ENCODE results near the gene C4orf50.

C4orf50 gene

DNA sequence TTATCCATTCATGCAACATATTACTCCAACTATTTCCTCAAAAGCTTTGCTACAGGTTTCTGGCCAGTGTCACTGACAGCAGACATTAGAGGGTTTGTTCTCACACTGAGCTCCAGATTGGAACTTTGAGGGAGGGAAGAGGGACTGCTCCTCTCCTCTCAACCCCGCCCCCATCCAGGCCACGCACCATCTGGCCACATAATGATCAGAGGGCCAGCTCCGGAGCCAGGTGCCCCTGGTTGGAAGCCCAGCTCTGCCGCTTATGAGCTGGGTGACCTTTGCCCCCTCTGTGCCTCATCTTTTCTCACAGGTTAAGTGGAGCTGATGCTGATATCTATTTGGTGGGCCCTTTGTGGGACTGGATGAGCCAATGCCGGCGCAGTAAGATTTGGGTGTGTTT lies 55.8 kb downstream of the C4orf50 start:
- no peak overlapping the region for H3K9ac ChIP-seq (ENCODE audit: low read length)
- H4K20me1 ChIP-seq (ENCODE audit: insufficient read depth, low read length) = no peaks in the 10 kb centered on the region
- no peak overlapping the region for H3K27ac ChIP-seq (ENCODE audit: low read length)
- TF ChIP-seq, protein P1, sequence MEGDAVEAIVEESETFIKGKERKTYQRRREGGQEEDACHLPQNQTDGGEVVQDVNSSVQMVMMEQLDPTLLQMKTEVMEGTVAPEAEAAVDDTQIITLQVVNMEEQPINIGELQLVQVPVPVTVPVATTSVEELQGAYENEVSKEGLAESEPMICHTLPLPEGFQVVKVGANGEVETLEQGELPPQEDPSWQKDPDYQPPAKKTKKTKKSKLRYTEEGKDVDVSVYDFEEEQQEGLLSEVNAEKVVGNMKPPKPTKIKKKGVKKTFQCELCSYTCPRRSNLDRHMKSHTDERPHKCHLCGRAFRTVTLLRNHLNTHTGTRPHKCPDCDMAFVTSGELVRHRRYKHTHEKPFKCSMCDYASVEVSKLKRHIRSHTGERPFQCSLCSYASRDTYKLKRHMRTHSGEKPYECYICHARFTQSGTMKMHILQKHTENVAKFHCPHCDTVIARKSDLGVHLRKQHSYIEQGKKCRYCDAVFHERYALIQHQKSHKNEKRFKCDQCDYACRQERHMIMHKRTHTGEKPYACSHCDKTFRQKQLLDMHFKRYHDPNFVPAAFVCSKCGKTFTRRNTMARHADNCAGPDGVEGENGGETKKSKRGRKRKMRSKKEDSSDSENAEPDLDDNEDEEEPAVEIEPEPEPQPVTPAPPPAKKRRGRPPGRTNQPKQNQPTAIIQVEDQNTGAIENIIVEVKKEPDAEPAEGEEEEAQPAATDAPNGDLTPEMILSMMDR (IDR thresholded peaks at IDR 0.05; ENCODE audit: low read depth, low read length) = no peak
- no peak for TF ChIP-seq EZH2phosphoT487 (IDR thresholded peaks at IDR 0.05; ENCODE audit: low read depth)
- no peaks in the 10 kb centered on the region for H3K36me3 ChIP-seq (replicated peaks; ENCODE audit: low read depth, low read length)
- H3K9me3 ChIP-seq (ENCODE audit: insufficient read depth, low read length) = no peaks in the 10 kb centered on the region
- H3K27me3 ChIP-seq (ENCODE audit: low read depth, low read length) = peaks cover 20% of the 10 kb centered on the region
- H2AFZ ChIP-seq (ENCODE audit: low read depth, low read length) = no peak overlapping the region
- H3K4me1 ChIP-seq (ENCODE audit: low read length) = peaks cover 4% of the 10 kb centered on the region
- no peaks in the 10 kb centered on the region for H3K79me2 ChIP-seq (ENCODE audit: low read length)
- H3K4me3 ChIP-seq (ENCODE audit: low read length) = no peak overlapping the region
- H3K4me2 ChIP-seq (ENCODE audit: low read length) = no peak overlapping the region

DNA sequence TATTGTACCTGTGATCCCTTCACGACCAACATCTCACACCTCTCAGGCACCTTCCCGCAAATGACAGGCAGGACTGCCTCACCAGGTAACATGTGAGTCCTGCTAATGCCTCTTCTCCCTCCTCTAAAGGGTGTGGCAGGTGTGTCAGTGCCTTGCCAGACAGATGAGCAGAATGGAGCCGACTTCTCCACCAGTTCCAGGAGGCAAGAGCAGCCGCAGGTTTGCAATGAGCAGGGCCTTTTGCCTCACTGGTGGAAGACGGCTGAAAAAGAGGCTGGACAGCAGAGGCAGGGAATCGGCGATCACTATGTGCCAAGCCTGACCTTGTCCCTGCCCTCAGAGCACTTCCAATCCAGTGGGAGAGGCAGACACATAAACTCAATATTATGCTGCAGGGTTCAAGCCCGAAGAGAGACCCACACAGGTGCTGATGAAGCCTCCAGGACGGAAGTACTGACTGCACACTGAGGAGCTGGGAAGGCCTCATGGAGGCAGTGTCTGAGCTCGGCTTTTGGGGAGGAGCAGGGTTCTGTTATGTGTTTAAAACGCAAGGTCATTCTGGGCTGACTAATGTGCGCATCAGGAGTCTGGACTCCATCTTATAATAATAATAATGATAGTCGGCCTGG lies 57.9 kb downstream of the C4orf50 start:
- Histone ChIP-seq H3K36me3 (replicated peaks; ENCODE audit: low read depth, low read length) (no peaks in the 10 kb centered on the region), H3K9me3 (ENCODE audit: insufficient read depth, low read length) (no peaks in the 10 kb centered on the region), H3K27ac (ENCODE audit: low read length) (no peak overlapping the region), H2AFZ (ENCODE audit: low read depth, low read length) (no peak overlapping the region), H3K4me2 (ENCODE audit: low read length) (no peak overlapping the region), H3K79me2 (ENCODE audit: low read length) (no peaks in the 10 kb centered on the region), H3K4me3 (ENCODE audit: low read length) (no peak overlapping the region), H3K9ac (ENCODE audit: low read length) (no peak overlapping the region), H3K4me1 (ENCODE audit: low read length) (no peaks in the 10 kb centered on the region), H4K20me1 (ENCODE audit: insufficient read depth, low read length) (no peaks in the 10 kb centered on the region), H3K27me3 (ENCODE audit: low read depth, low read length) (peaks cover 20% of the 10 kb centered on the region)
- TF ChIP-seq, protein P1 (IDR thresholded peaks at IDR 0.05; ENCODE audit: low read depth, low read length) = no peak
- no peak for TF ChIP-seq EZH2phosphoT487 (IDR thresholded peaks at IDR 0.05; ENCODE audit: low read depth)

DNA sequence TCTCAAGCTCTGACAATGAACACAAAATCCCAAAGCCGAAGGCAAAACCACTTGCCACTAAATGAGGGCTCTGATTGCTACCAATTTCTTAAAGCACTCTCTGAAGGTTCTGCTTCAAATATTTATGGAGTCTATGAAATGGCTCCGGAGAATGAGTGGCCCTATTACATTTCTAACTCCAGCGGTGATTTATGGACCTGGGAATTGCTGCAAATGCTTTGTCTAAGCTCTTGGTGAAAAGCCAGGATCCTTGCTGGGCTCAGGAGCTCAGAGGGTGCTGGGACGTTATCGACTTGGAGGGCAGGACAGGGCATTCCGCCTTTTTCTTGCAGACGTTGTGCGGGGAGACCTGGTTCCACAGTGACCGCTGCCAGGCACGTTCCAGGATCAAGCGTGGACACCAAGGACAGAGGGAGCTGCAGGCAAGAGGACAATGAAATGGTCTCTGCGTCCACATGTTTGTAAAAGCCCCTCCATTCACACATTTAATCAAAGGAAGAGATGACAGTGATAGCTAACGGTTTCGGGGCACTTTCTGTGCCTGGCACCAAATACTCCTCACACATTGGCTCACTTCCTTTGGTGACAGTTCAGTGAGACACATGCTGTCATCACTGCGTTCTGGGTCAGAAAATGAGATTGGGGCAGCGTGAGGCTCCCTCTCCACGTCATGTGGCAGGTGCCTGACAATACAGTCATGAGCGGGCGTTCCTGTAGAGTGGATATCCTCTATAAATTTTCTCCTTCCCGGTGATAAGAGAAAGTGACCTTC lies 58.8 kb downstream of the C4orf50 start:
- Histone ChIP-seq H3K4me3 (ENCODE audit: low read length) (no peak overlapping the region), H2AFZ (ENCODE audit: low read depth, low read length) (no peak overlapping the region), H3K36me3 (replicated peaks; ENCODE audit: low read depth, low read length) (no peaks in the 10 kb centered on the region), H3K9ac (ENCODE audit: low read length) (no peak overlapping the region), H4K20me1 (ENCODE audit: insufficient read depth, low read length) (no peaks in the 10 kb centered on the region), H3K9me3 (ENCODE audit: insufficient read depth, low read length) (no peaks in the 10 kb centered on the region), H3K27ac (ENCODE audit: low read length) (no peak overlapping the region), H3K4me2 (ENCODE audit: low read length) (no peak overlapping the region), H3K79me2 (ENCODE audit: low read length) (no peaks in the 10 kb centered on the region), H3K27me3 (ENCODE audit: low read depth, low read length) (peaks cover 20% of the 10 kb centered on the region), H3K4me1 (ENCODE audit: low read length) (no peaks in the 10 kb centered on the region)
- TF ChIP-seq EZH2phosphoT487 (IDR thresholded peaks at IDR 0.05; ENCODE audit: low read depth) = no peak
- TF ChIP-seq, protein P1 (IDR thresholded peaks at IDR 0.05; ENCODE audit: low read depth, low read length) = no peak

DNA sequence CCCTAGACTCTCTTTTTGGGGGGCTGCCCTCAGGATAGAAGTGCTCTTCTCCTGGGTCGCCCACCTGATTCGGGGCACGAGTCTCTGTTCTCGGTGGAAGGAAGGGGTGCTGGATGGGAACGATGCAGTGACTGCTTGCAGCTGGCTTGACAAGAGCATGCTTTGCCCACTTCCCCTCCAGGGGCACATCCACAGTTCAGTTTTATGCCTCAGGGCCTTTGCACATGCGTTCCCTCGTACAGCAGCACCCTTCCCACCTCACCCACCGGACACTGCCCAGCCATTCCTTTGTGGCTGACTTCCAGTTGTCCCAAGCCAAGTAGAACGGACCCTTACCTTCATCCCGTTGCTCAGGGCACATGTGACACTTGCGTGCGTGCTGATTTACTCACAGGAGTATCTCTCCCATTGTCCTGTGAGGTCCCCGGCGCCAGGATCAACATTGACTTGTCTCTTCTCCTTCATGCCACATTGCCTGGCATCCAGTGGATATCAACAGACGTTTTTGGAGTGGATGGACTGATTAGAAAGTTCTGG lies 60.0 kb downstream of the C4orf50 start:
- Histone ChIP-seq H3K36me3 (replicated peaks; ENCODE audit: low read depth, low read length) (no peaks in the 10 kb centered on the region), H3K9ac (ENCODE audit: low read length) (no peak overlapping the region), H3K9me3 (ENCODE audit: insufficient read depth, low read length) (no peaks in the 10 kb centered on the region), H2AFZ (ENCODE audit: low read depth, low read length) (no peak overlapping the region), H3K4me2 (ENCODE audit: low read length) (no peak overlapping the region), H3K79me2 (ENCODE audit: low read length) (no peaks in the 10 kb centered on the region), H3K4me1 (ENCODE audit: low read length) (no peaks in the 10 kb centered on the region), H3K27me3 (ENCODE audit: low read depth, low read length) (peaks cover 15% of the 10 kb centered on the region; the same call in 1 of the 2 replicates), H4K20me1 (ENCODE audit: insufficient read depth, low read length) (no peaks in the 10 kb centered on the region), H3K27ac (ENCODE audit: low read length) (no peak overlapping the region), H3K4me3 (ENCODE audit: low read length) (no peak overlapping the region)
- TF ChIP-seq EZH2phosphoT487 (IDR thresholded peaks at IDR 0.05; ENCODE audit: low read depth) = no peak
- TF ChIP-seq, protein P1 (IDR thresholded peaks at IDR 0.05; ENCODE audit: low read depth, low read length) = no peak
